DOHH2 (cell line): ENCODE data around the gene CGNL1.

Experiments used
- H3F3A ChIP-seq: fragments of 200-600 bp; sonication (generic), shearing (Covaris generic); 2 replicates; pipeline ENCODE4 v1.6.0; 2016; ENCODE audit warnings: antibody characterized with exemption, mild to moderate bottlenecking; ENCODE audit not compliant: control insufficient read depth, insufficient read depth
- H3K27ac ChIP-seq: fragments of 200-600 bp; sonication (generic); 2 replicates; pipeline ENCODE4 v1.5.1; 2014; ENCODE audit warnings: low read depth, mild to moderate bottlenecking, low read length, moderate library complexity
- H3K27me3 ChIP-seq: fragments of 200-600 bp; sonication (generic); 2 replicates; pipeline ENCODE4 v1.6.1; 2014; ENCODE audit warnings: mild to moderate bottlenecking, low read length, mixed read lengths; ENCODE audit not compliant: control insufficient read depth
- H3K36me3 ChIP-seq: fragments of 200-600 bp; sonication (generic); 2 replicates; pipeline ENCODE4 v1.6.1; 2014; ENCODE audit warnings: mild to moderate bottlenecking, low read length, moderate library complexity, mixed read lengths; ENCODE audit not compliant: control insufficient read depth
- H3K4me1 ChIP-seq: fragments of 200-600 bp; sonication (generic); 2 replicates; pipeline ENCODE4 v1.6.1; 2014; ENCODE audit warnings: mild to moderate bottlenecking, low read length, mixed read lengths; ENCODE audit not compliant: control insufficient read depth
- H3K4me2 ChIP-seq: fragments of 200-600 bp; sonication (generic); 2 replicates; pipeline ENCODE4 v1.6.0; 2014; ENCODE audit warnings: mild to moderate bottlenecking, low read length, moderate library complexity
- H3K4me3 ChIP-seq: fragments of 200-600 bp; sonication (generic); 2 replicates; pipeline ENCODE4 v1.5.1; 2014; ENCODE audit warnings: mild to moderate bottlenecking, low read length, mixed read lengths
- H3K79me2 ChIP-seq: fragments of 200-600 bp; sonication (generic); 2 replicates; pipeline ENCODE4 v1.6.1; 2014; ENCODE audit warnings: mild to moderate bottlenecking, low read length, mixed read lengths; ENCODE audit not compliant: control insufficient read depth
- H3K9me2 ChIP-seq: fragments of 200-600 bp; sonication (generic); replicated peaks from 2 replicates; pipeline ENCODE4 v1.6.1; 2014; ENCODE audit warnings: mild to moderate bottlenecking, low read length, mixed read lengths; ENCODE audit not compliant: control insufficient read depth
- H3K9me3 ChIP-seq: fragments of 200-600 bp; sonication (generic); 2 replicates; pipeline ENCODE4 v1.6.1; 2014; ENCODE audit warnings: antibody characterized with exemption, low read length, mixed read lengths; ENCODE audit not compliant: control insufficient read depth, insufficient read depth
- H4K20me1 ChIP-seq: fragments of 200-600 bp; sonication (generic); 2 replicates; pipeline ENCODE4 v1.6.0; 2014; ENCODE audit warnings: low read depth, mild to moderate bottlenecking, antibody characterized with exemption, low read length, moderate library complexity; ENCODE audit not compliant: control insufficient read depth, insufficient read depth
- CTCF ChIP-seq: fragments of 200-600 bp; sonication (generic); IDR thresholded peaks from one replicate; pipeline ENCODE4 v1.5.1; 2014; ENCODE audit warnings: antibody characterized with exemption, mild to moderate bottlenecking, low read depth, low read length; ENCODE audit not compliant: poor library complexity, severe bottlenecking
- EZH2phosphoT487 ChIP-seq: fragments of 200-600 bp; sonication (generic); IDR thresholded peaks from 2 replicates; pipeline ENCODE4 v1.6.1; 2017; ENCODE audit warnings: borderline replicate concordance, mild to moderate bottlenecking, antibody characterized with exemption, low read length, moderate library complexity, mixed read lengths

The CGNL1 gene

GRCh38 chr15:57506422-57506821 lies 130.1 kb downstream of the CGNL1 start:
- H3K27me3 ChIP-seq, result peaks cover 7% of the 10 kb centered on the region
- no peak overlapping the region for H3K4me2 ChIP-seq
- H3K4me3 ChIP-seq, result no peak overlapping the region
- no peaks in the 10 kb centered on the region for H3K79me2 ChIP-seq
- no peak overlapping the region for H3K27ac ChIP-seq
- H3K36me3 ChIP-seq, result no peaks in the 10 kb centered on the region
- H3K4me1 ChIP-seq, result no peaks in the 10 kb centered on the region
- no peaks in the 10 kb centered on the region for H3F3A ChIP-seq
- TF ChIP-seq CTCF (no peak), EZH2phosphoT487 (no peak)
- H3K9me2 ChIP-seq, result no peaks in the 10 kb centered on the region
- no peaks in the 10 kb centered on the region for H3K9me3 ChIP-seq
- no peaks in the 10 kb centered on the region for H4K20me1 ChIP-seq

GRCh38 chr15:57507111-57507510 lies 130.8 kb downstream of the CGNL1 start:
- TF ChIP-seq CTCF (no peak), EZH2phosphoT487 (no peak)
- H3K9me3 ChIP-seq, result no peaks in the 10 kb centered on the region
- no peak overlapping the region for H3K27ac ChIP-seq
- no peaks in the 10 kb centered on the region for H3K36me3 ChIP-seq
- peaks cover 11% of the 10 kb centered on the region for H3K27me3 ChIP-seq
- no peak overlapping the region for H3K4me2 ChIP-seq
- H3K79me2 ChIP-seq, result no peaks in the 10 kb centered on the region
- H3F3A ChIP-seq, result no peaks in the 10 kb centered on the region
- H3K4me1 ChIP-seq, result no peaks in the 10 kb centered on the region
- no peaks in the 10 kb centered on the region for H4K20me1 ChIP-seq
- no peak overlapping the region for H3K4me3 ChIP-seq
- H3K9me2 ChIP-seq, result no peaks in the 10 kb centered on the region

DNA sequence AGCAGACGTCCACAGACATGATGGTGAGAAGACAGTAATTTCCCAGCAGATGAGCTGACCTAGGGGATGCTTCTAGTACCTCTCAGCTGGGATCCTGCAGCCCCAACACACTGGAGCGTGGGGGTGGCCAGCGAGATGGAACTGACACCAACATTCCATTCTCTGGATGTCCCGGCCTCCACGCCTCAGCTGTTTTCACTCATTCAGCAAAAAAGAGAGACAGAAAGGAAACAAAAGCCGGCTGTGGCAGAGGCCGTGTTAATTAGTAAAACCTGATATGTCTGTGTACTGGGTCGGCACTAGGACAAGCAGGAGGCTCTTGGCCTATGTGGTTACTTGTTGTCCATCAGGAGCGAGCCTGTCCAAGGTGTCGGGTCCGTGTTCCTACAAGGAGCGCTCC lies 132.8 kb downstream of the CGNL1 start:
- Histone ChIP-seq H3K4me1 (no peaks in the 10 kb centered on the region), H3K36me3 (no peaks in the 10 kb centered on the region), H3F3A (no peaks in the 10 kb centered on the region), H3K27ac (no peak overlapping the region), H4K20me1 (no peaks in the 10 kb centered on the region), H3K27me3 (peaks cover 12% of the 10 kb centered on the region), H3K9me2 (no peaks in the 10 kb centered on the region), H3K79me2 (no peaks in the 10 kb centered on the region), H3K9me3 (no peaks in the 10 kb centered on the region), H3K4me3 (no peak overlapping the region), H3K4me2 (no peak overlapping the region)
- no peak for TF ChIP-seq EZH2phosphoT487

GRCh38 chr15:57509965-57510364 lies 133.7 kb downstream of the CGNL1 start:
- Histone ChIP-seq H3K4me3 (no peak overlapping the region), H3K4me2 (no peak overlapping the region)

More at GRCh38 chr15:57509965-57510364, 133.7 kb downstream of the CGNL1 start:
- Histone ChIP-seq H3F3A (no peaks in the 10 kb centered on the region), H4K20me1 (no peaks in the 10 kb centered on the region), H3K36me3 (no peaks in the 10 kb centered on the region), H3K79me2 (no peaks in the 10 kb centered on the region), H3K9me2 (no peaks in the 10 kb centered on the region), H3K9me3 (no peaks in the 10 kb centered on the region), H3K27ac (no peak overlapping the region), H3K27me3 (peaks cover 12% of the 10 kb centered on the region), H3K4me1 (no peaks in the 10 kb centered on the region)
- no peak for TF ChIP-seq CTCF
- TF ChIP-seq EZH2phosphoT487, result no peak
